Gastrocnemius medialis (tissue), 4 donors: Measurements from ENCODE around the gene NHEJ1.

Experiments used
- POLR2A ChIP-seq, 2 donors: fragments of 450-650 bp; IDR thresholded peaks; one replicate each; pipeline ENCODE4 v1.6.1; 2017; ENCODE audit warnings: antibody characterized with exemption in 2 of 2, mild to moderate bottlenecking in 2 of 2, moderate library complexity in 2 of 2
- TF ChIP-seq, protein P1 (sequence below), 5 experiments: fragments of 450-650 bp in 3 of 5; fragments of 200-600 bp in 2 of 5; sonication (generic) in 2 of 5; IDR thresholded peaks in 4 of 5; conservative IDR thresholded peaks in 1 of 5; 1 replicate in 4 of 5; 2 replicates in 1 of 5; pipeline ENCODE4 v1.5.1; 2016 to 2019; ENCODE audit warnings: antibody characterized with exemption in 5 of 5, mild to moderate bottlenecking in 3 of 5, moderate library complexity in 3 of 5

DNA sequence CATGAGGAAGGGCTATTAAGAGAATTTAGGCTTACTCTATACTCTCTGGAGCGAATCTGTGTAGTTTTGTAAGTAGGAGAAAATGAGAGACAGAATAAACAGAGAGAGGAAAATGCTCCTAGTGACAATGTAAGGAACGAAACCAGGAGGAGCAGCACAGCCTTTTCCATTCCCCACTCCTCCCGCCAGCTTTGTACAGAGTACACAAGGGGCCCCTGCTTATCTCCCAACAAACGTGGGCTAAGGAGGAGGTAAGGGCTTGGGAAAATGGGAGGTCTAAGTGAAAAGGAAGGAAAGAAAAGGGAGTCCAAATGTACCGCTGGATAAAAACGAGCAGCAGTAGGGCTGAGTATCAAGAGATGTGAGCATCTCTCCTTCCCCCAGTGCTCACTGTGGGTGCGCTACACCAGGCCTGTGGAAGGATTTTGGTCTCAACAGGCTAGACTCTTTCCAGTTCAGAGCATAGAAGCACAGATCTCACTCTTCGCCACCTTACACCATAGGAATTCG, 87.8 kb downstream of the NHEJ1 start:
- TF ChIP-seq, protein P1, sequence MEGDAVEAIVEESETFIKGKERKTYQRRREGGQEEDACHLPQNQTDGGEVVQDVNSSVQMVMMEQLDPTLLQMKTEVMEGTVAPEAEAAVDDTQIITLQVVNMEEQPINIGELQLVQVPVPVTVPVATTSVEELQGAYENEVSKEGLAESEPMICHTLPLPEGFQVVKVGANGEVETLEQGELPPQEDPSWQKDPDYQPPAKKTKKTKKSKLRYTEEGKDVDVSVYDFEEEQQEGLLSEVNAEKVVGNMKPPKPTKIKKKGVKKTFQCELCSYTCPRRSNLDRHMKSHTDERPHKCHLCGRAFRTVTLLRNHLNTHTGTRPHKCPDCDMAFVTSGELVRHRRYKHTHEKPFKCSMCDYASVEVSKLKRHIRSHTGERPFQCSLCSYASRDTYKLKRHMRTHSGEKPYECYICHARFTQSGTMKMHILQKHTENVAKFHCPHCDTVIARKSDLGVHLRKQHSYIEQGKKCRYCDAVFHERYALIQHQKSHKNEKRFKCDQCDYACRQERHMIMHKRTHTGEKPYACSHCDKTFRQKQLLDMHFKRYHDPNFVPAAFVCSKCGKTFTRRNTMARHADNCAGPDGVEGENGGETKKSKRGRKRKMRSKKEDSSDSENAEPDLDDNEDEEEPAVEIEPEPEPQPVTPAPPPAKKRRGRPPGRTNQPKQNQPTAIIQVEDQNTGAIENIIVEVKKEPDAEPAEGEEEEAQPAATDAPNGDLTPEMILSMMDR (IDR thresholded peaks at IDR 0.05 in 4 of 5, conservative IDR thresholded peaks at IDR 0.05 in 1 of 5) = no peak
- TF ChIP-seq POLR2A (IDR thresholded peaks at IDR 0.05) = no peak
